ENCODE results near the gene COL16A1. TPM values are rescaled to one million over a fixed set of nuclear protein-coding genes. Genes with fewer than 3 reads are reported as not detected.
A peak's percentile ranks its signal among the peaks of the same experiment; 100 is the strongest.

The COL16A1 gene
- total and polyA plus RNA-seq, 2 of the 13 experiments (the other 11 are each of a cell fraction or from before 2014, with no cell fraction given): 4.3 to 12.2 TPM

DNA sequence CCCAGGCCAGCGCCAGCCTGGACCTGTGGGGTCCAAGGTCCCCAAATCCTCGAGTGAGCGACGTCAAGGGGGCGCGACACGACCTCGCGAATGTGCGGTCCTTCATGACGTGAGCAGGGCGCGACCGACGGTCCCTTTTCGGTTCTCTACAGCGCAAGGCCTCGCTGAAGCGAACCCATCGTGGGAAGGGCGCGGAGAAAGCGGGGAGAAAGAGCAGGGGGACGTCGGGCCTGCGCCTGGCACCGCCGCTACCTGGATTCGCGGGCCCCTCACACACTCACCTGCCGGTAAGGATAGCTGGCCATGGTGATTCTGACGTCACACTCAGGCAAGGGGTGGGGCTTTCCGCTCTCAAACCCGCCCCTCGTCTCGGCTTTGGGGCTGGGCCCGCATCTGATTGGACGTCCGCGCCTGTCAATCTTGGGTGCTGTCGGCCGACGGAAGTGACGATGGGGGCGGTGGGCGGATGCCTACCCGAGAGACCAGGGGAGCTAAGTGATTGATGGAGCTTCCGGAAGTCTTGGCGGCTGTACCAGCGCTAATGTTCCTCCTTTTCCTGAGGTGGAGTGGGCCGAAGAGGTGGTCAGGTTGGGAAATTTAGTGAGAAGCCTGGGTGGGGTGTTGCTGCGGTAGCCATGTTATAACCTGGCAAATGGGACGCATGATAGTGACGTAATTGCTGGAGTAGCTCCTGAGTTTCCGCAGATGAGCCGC lies 59.1 kb downstream of the COL16A1 start, which contains the start of gene PEF1 (continued):
- TF ChIP-seq HOXA7 (CRISPR knock-in tag; IDR thresholded peaks at IDR 0.05): no peak
- peak; percentile 70; the same call in 1 of the 2 replicates for TF ChIP-seq ZNF343 (CRISPR knock-in tag; IDR thresholded peaks at IDR 0.05)
- 0 out of 2 replicates have a peak, but pooled peaks have one; percentile 37 for TF ChIP-seq ZNF263 (CRISPR knock-in tag; IDR thresholded peaks at IDR 0.05)
- peak; percentile 81 for TF ChIP-seq ZFAT (CRISPR knock-in tag; conservative IDR thresholded peaks at IDR 0.05)
- no peak for TF ChIP-seq MXD4 (CRISPR knock-in tag; IDR thresholded peaks at IDR 0.05)
- TF ChIP-seq CAMTA2 (CRISPR knock-in tag; IDR thresholded peaks at IDR 0.05; ENCODE audit: borderline replicate concordance): no peak
- TF ChIP-seq, protein P1, sequence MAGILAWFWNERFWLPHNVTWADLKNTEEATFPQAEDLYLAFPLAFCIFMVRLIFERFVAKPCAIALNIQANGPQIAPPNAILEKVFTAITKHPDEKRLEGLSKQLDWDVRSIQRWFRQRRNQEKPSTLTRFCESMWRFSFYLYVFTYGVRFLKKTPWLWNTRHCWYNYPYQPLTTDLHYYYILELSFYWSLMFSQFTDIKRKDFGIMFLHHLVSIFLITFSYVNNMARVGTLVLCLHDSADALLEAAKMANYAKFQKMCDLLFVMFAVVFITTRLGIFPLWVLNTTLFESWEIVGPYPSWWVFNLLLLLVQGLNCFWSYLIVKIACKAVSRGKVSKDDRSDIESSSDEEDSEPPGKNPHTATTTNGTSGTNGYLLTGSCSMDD (CRISPR knock-in tag; IDR thresholded peaks at IDR 0.05): no peak
- TF ChIP-seq ZNF773 (CRISPR knock-in tag; IDR thresholded peaks at IDR 0.05; ENCODE audit: borderline replicate concordance): 0 out of 2 replicates have a peak, but pooled peaks have one; percentile 11
- TF ChIP-seq ZNF260 (CRISPR knock-in tag; IDR thresholded peaks at IDR 0.05; ENCODE audit: borderline replicate concordance, low read depth): no peak
- TF ChIP-seq FOXO1 (CRISPR knock-in tag; IDR thresholded peaks at IDR 0.05): peak; percentile 39; the same call in 1 of the 2 replicates
- TF ChIP-seq, protein P2, sequence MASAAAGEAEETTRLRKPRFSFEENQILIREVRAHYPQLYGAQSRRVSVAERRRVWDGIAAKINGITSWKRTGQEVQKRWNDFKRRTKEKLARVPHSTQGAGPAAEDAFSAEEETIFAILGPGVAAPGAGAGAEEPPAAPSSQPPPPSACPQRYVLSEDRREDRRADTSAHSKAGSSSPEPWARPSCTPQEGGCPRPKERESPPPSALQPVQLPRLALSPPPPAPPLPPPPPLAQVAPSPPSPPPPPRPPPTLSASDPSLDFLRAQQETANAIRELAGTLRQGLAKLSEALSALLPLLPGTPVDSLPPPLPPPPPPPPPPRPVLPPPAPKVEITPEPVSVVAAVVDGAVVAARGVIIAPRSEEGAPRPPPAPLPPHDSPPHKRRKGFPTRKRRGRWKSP (CRISPR knock-in tag; IDR thresholded peaks at IDR 0.05): no peak
- no peak for TF ChIP-seq ZNF207 (IDR thresholded peaks at IDR 0.05; ENCODE audit: borderline replicate concordance)
- TF ChIP-seq ZC3H13 (CRISPR knock-in tag; IDR thresholded peaks at IDR 0.05): peak; percentile 59; the same call in 1 of the 2 replicates
- 0 out of 2 replicates have a peak, but pooled peaks have one; percentile 28 for TF ChIP-seq HMG20B (CRISPR knock-in tag; conservative IDR thresholded peaks at IDR 0.05)
- TF ChIP-seq ZSCAN29 (CRISPR knock-in tag; conservative IDR thresholded peaks at IDR 0.05): peak; percentile 72; the same call in 1 of the 2 replicates
- no peak for TF ChIP-seq ZNF367 (CRISPR knock-in tag; IDR thresholded peaks at IDR 0.05; ENCODE audit: borderline replicate concordance)
- peak; percentile 51 for TF ChIP-seq RBM39 (IDR thresholded peaks at IDR 0.05; ENCODE audit: low read depth, low read length, poor library complexity, severe bottlenecking)
- TF ChIP-seq, protein P3, sequence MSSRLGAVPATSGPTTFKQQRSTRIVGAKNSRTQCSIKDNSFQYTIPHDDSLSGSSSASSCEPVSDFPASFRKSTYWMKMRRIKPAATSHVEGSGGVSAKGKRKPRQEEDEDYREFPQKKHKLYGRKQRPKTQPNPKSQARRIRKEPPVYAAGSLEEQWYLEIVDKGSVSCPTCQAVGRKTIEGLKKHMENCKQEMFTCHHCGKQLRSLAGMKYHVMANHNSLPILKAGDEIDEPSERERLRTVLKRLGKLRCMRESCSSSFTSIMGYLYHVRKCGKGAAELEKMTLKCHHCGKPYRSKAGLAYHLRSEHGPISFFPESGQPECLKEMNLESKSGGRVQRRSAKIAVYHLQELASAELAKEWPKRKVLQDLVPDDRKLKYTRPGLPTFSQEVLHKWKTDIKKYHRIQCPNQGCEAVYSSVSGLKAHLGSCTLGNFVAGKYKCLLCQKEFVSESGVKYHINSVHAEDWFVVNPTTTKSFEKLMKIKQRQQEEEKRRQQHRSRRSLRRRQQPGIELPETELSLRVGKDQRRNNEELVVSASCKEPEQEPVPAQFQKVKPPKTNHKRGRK (CRISPR knock-in tag; IDR thresholded peaks at IDR 0.05): no peak
- 0 out of 2 replicates have a peak, but pooled peaks have one; percentile 56 for TF ChIP-seq ZNF337 (CRISPR knock-in tag; IDR thresholded peaks at IDR 0.05; ENCODE audit: borderline replicate concordance, low read depth)
- TF ChIP-seq ZNF547 (CRISPR knock-in tag; IDR thresholded peaks at IDR 0.05): peak; percentile 93
- TF ChIP-seq ZNF569 (CRISPR knock-in tag; IDR thresholded peaks at IDR 0.05; ENCODE audit: borderline replicate concordance): no peak
- TF ChIP-seq, protein P4, sequence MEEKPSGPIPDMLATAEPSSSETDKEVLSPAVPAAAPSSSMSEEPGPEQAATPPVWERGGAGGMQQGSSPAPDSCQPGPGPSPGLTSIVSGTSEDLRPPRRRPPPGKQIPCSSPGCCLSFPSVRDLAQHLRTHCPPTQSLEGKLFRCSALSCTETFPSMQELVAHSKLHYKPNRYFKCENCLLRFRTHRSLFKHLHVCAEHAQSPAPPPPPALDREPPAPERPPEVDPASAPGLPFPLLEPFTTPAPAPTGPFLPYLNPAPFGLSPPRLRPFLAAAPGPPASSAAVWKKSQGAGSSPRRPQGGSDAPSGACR (CRISPR knock-in tag; IDR thresholded peaks at IDR 0.05): peak; percentile 98
- TF ChIP-seq KLF9 (CRISPR knock-in tag; IDR thresholded peaks at IDR 0.05; ENCODE audit: low read depth): no peak; the same call in 1 of the 2 replicates
- peak; percentile 71; the same call in 1 of the 2 replicates for TF ChIP-seq ZNF230 (CRISPR knock-in tag; IDR thresholded peaks at IDR 0.05)
